Upper lobe of left lung (tissue), 6 donors: ENCODE data around the gene DGKG. TPM values are rescaled to one million over a fixed set of nuclear protein-coding genes. Genes with fewer than 3 reads are reported as not detected.

Experiments
- ATAC-seq, 2 donors: fragments of 200-7000 bp; cut with Tn5 transposase; one replicate each; pipeline ENCODE4 v1.9.1; 2022; ENCODE audit warnings: mild to moderate bottlenecking in 2 of 2, moderate library complexity in 2 of 2; ENCODE audit not compliant: low FRiP score in 2 of 2
- DNase-seq, 2 donors: peaks; one replicate each; pipeline ENCODE4 v3.0.0-alpha.2; 2019 to 2020
- H3K27ac ChIP-seq, 4 donors: fragments of 200-600 bp; sonication (generic); one replicate each; pipeline ENCODE4 v1.5.1; 2016 to 2019
- H3K27me3 ChIP-seq, 4 donors: fragments of 200-600 bp; sonication (generic); one replicate each; pipeline ENCODE4 v1.5.1; 2017 to 2019
- H3K36me3 ChIP-seq, 4 donors: fragments of 200-600 bp; sonication (generic); one replicate each; pipeline ENCODE4 v1.5.1; 2016 to 2019
- H3K4me1 ChIP-seq, 4 donors: fragments of 200-600 bp; sonication (generic); one replicate each; pipeline ENCODE4 v1.5.1; 2018 to 2019
- H3K4me3 ChIP-seq, 4 donors: fragments of 200-600 bp; sonication (generic); one replicate each; pipeline ENCODE4 v1.5.1; 2017 to 2019; ENCODE audit warnings: mild to moderate bottlenecking in 2 of 4, moderate library complexity in 1 of 4
- H3K9me3 ChIP-seq, 4 donors: fragments of 200-600 bp; sonication (generic); one replicate each; pipeline ENCODE4 v1.5.1; 2018 to 2019
- EP300 ChIP-seq, 4 donors: sonication (generic); formaldehyde crosslinking; IDR thresholded peaks; one replicate each; pipeline ENCODE4 v1.5.1; 2017; ENCODE audit warnings: antibody characterized with exemption in 4 of 4, control low read depth in 2 of 4
- POLR2A ChIP-seq, 4 donors: fragments of 450-650 bp; IDR thresholded peaks; one replicate each; pipeline ENCODE4 v1.5.1; 2016 to 2017; ENCODE audit warnings: antibody characterized with exemption in 4 of 4, mild to moderate bottlenecking in 2 of 4
- POLR2AphosphoS5 ChIP-seq, 2 donors: sonication (generic); formaldehyde crosslinking; IDR thresholded peaks; one replicate each; pipeline ENCODE4 v1.5.1; 2017; ENCODE audit warnings: antibody characterized with exemption in 2 of 2
- WGBS, 2 donors: methylation state at CpG; one replicate each; pipeline ENCODE4 v1.1.5; 2017 to 2018; 5-methylcytosine and 5-hydroxymethylcytosine counted together
- total RNA-seq, 6 donors: library from RNA; depleted of rRNA in 4 of 6; stranded (reverse); fragments of >200 nt in 4 of 6; gene quantifications; one replicate each; pipeline versions ENCODE4 v1.1.0 to v1.2.1, GENCODE V29; 2016 to 2021
- TF ChIP-seq, protein P1 (sequence below), 6 experiments: fragments of 450-650 bp in 4 of 6; fragments of 200-600 bp in 2 of 6; sonication (generic) in 2 of 6; IDR thresholded peaks; one replicate each; pipeline ENCODE4 v1.5.1; 2016 to 2019; ENCODE audit warnings: antibody characterized with exemption in 6 of 6
- donor health status: DM: no; HTN: no; CAD: no; lungs with moderate emphysema.
- donor health status: DM: no; HTN: yes; CAD: no; lungs with severe emphysema.

Gene DGKG
- total RNA-seq, 6 donors from 2014 or later: 4.4 to 32.5 (median 6.5) TPM

DNA sequence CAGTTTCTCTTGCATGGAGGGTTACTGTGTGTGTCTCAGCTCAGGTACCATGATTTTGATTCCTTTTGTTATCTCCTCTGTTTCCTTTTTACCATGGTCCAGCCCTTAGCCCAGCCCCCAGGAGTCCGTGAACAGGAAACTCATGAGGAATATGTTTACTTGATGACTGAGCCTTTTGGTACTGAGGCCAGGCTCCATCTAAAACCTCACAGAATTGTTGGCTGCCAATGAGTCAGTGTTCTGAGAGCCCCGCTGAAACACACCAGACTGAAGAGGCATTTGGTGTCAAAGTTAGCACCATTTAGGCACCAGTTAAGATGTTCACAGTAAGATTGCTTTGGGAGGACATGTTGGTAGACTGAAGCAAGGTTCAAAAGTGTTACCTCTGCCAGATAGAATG lies 80.9 kb downstream of the DGKG start:
- no peak for TF ChIP-seq POLR2AphosphoS5 (IDR thresholded peaks at IDR 0.05)
- TF ChIP-seq EP300 (IDR thresholded peaks at IDR 0.05): no peak
- TF ChIP-seq, protein P1, sequence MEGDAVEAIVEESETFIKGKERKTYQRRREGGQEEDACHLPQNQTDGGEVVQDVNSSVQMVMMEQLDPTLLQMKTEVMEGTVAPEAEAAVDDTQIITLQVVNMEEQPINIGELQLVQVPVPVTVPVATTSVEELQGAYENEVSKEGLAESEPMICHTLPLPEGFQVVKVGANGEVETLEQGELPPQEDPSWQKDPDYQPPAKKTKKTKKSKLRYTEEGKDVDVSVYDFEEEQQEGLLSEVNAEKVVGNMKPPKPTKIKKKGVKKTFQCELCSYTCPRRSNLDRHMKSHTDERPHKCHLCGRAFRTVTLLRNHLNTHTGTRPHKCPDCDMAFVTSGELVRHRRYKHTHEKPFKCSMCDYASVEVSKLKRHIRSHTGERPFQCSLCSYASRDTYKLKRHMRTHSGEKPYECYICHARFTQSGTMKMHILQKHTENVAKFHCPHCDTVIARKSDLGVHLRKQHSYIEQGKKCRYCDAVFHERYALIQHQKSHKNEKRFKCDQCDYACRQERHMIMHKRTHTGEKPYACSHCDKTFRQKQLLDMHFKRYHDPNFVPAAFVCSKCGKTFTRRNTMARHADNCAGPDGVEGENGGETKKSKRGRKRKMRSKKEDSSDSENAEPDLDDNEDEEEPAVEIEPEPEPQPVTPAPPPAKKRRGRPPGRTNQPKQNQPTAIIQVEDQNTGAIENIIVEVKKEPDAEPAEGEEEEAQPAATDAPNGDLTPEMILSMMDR (IDR thresholded peaks at IDR 0.05): no peak
- TF ChIP-seq POLR2A (IDR thresholded peaks at IDR 0.05): no peak
- ATAC-seq: no peak
- no peaks in the 10 kb centered on the region for H3K36me3 ChIP-seq
- 33 to 39% methylated on average over 2 of the region's 2 CpGs for WGBS, 2 donors
- H3K4me1 ChIP-seq: no peaks in the 10 kb centered on the region
- H3K27ac ChIP-seq: no peak overlapping the region
- DNase-seq: no peak
- H3K9me3 ChIP-seq: no peaks in the 10 kb centered on the region
- H3K4me3 ChIP-seq: no peak overlapping the region
- H3K27me3 ChIP-seq: no peaks in the 10 kb centered on the region

DNA sequence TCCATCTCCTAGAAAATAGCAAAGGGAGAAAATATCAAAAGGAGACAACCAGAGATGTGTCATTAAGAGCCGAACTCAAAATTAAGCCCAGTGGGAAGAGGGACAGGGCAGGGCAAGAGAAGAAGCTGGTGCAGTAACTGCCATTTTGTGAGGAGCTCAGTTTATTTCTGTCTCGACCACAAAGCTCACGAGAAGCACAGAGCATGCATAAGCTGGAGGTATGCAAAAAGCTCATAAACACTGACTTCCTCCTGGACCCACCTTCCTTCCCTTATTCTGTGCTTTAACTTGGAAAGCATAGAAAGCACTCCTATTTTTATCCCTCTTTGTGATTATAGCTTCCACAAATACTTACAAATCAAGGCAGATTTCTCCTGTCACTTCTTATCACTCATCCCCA lies 81.3 kb downstream of the DGKG start:
- Histone ChIP-seq H3K4me3 (no peak overlapping the region), H3K4me1 (no peaks in the 10 kb centered on the region), H3K27ac (no peak overlapping the region), H3K27me3 (no peaks in the 10 kb centered on the region), H3K36me3 (no peaks in the 10 kb centered on the region), H3K9me3 (no peaks in the 10 kb centered on the region)
- no peak for ATAC-seq
- 59 to 64% methylated on average over 3 of the region's 3 CpGs for WGBS, 2 donors
- DNase-seq: no peak
- TF ChIP-seq, protein P1 (IDR thresholded peaks at IDR 0.05): no peak
- no peak for TF ChIP-seq POLR2A (IDR thresholded peaks at IDR 0.05)
- TF ChIP-seq EP300 (IDR thresholded peaks at IDR 0.05): no peak
- no peak for TF ChIP-seq POLR2AphosphoS5 (IDR thresholded peaks at IDR 0.05)

DNA sequence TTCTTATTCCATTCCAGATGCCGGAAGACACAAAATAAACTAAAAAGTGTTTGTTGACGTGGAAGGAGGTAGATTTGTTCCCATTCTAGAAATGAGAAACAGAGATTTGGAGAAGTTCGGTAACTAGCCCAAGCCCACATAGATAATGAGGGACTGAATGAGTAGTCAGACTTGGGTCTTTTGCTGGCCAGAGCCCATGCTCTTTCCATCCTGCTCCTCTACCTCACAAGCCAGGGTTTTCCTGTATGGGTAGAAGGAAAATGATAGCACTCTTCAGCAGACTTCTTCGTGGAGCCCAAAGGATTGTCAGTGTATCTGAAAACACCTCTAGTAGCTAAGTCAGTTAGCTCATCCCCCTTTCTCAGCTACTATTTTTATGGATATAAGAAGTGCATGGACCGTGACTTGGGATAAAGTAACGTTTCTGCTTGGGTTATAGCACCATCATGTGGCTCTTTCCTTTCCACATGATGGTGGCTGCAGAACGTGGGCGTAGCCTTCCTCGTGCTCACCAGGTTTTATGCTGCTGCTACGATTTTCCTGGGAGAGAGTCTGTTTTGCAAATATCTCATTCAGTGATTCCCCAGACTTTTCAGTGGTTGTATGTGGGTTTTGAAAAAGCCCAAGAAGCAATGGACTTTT lies 84.6 kb downstream of the DGKG start:
- peak in 1 of 2 donors; percentile 75 for ATAC-seq
- TF ChIP-seq, protein P1 (IDR thresholded peaks at IDR 0.05): peak in 4 of 6 experiments; percentile 20 to 65 (median 28)
- TF ChIP-seq POLR2AphosphoS5 (IDR thresholded peaks at IDR 0.05): no peak
- 50 to 54% methylated on average over 10 of the region's 10 CpGs for WGBS, 2 donors
- no peaks in the 10 kb centered on the region for H3K27me3 ChIP-seq
- peaks cover 0 to 4% (median 0%) of the 10 kb centered on the region in 4 donors for H3K36me3 ChIP-seq
- no peak for DNase-seq
- no peak overlapping the region for H3K27ac ChIP-seq
- H3K9me3 ChIP-seq: no peaks in the 10 kb centered on the region
- H3K4me3 ChIP-seq: no peak overlapping the region
- no peaks in the 10 kb centered on the region for H3K4me1 ChIP-seq

DNA sequence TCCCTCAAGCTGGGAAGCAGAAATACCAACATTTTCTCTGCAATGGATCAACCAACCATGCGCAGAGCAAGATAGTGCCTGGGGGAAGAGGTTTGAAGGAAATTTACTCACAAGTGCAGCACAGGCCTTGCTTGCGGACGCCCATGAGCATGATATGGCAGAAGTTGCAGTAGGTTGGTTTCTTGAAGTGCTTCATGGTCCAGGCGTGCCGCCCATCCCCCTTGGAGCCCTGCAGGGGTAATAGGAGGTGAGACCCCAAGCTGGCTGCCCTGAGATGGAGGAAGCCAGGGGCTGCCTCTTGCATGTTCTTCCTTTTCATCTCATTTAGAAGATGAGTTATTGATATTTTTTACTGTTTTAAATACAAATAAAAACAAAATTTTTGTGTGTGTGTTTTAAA lies 86.6 kb downstream of the DGKG start:
- H3K4me1 ChIP-seq: no peaks in the 10 kb centered on the region
- H3K36me3 ChIP-seq: peaks cover 0 to 4% (median 0%) of the 10 kb centered on the region in 4 donors
- H3K27ac ChIP-seq: no peak overlapping the region
- no peaks in the 10 kb centered on the region for H3K27me3 ChIP-seq
- no peaks in the 10 kb centered on the region for H3K9me3 ChIP-seq
- TF ChIP-seq, protein P1 (IDR thresholded peaks at IDR 0.05): no peak
- TF ChIP-seq POLR2AphosphoS5 (IDR thresholded peaks at IDR 0.05) (no peak), EP300 (IDR thresholded peaks at IDR 0.05) (no peak), POLR2A (IDR thresholded peaks at IDR 0.05) (no peak)
- H3K4me3 ChIP-seq: no peak overlapping the region
- ATAC-seq: no peak
- 93% methylated on average over 5 of the region's 5 CpGs for WGBS, 2 donors
- DNase-seq: no peak

DNA sequence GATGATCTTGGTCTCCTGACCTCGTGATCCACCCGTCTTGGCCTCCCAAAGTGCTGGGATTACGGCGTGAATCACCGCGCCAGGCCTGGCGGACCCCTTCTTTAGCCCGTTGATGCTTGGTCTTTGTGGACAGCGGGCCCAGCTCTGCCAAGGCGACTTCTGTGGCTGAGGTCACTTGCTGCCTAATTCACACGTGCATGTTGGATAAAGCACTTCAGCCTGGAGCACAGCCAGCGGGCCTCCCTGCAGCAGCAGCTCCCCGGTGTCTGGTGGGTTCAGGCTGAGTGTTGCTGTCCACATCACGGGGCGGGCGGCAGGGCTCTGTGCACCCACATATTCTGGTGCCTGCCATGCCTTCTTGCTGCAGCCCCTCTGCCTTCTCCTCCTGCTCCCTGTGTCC lies 88.4 kb downstream of the DGKG start:
- no peaks in the 10 kb centered on the region for H3K27me3 ChIP-seq
- H3K4me1 ChIP-seq: no peaks in the 10 kb centered on the region
- 79 to 83% methylated on average over 6 to 15 of the region's 16 CpGs for WGBS, 2 donors
- TF ChIP-seq POLR2AphosphoS5 (IDR thresholded peaks at IDR 0.05): no peak
- no peak for TF ChIP-seq POLR2A (IDR thresholded peaks at IDR 0.05)
- TF ChIP-seq, protein P1 (IDR thresholded peaks at IDR 0.05): no peak
- no peak for TF ChIP-seq EP300 (IDR thresholded peaks at IDR 0.05)
- no peak overlapping the region for H3K27ac ChIP-seq
- H3K4me3 ChIP-seq: no peak overlapping the region
- H3K36me3 ChIP-seq: peaks cover 0 to 4% (median 0%) of the 10 kb centered on the region in 4 donors
- ATAC-seq (no peak), DNase-seq (peak in 1 of 2 donors; percentile 59)
- no peaks in the 10 kb centered on the region for H3K9me3 ChIP-seq
